Spleen (tissue), 11 donors: ENCODE measurements around the gene FAM241A. TPM values are rescaled to one million over a fixed set of nuclear protein-coding genes. Genes with fewer than 3 reads are reported as not detected.
A peak's percentile ranks its signal among the peaks of the same experiment; 100 is the strongest.
"Not testable (repeated sequence)": the region's sequence is repeated elsewhere in the genome, so short reads cannot be mapped to it uniquely, and the experiment has no call there.

ENCODE experiments used
- DNase-seq: peaks from one replicate; pipeline ENCODE4 v3.0.0-alpha.2; 2020
- H3K27ac ChIP-seq, 8 donors: fragments of 200-600 bp; sonication (generic) in 7 of 8; 1 replicate in 4 of 8; 2 replicates in 4 of 8; pipeline versions ENCODE4 v1.5.0 to v1.8.0; 2016 to 2021; ENCODE audit warnings: inconsistent platforms in 4 of 8, mild to moderate bottlenecking in 4 of 8, moderate library complexity in 1 of 8
- H3K27me3 ChIP-seq, 7 donors: fragments of 200-600 bp; sonication (generic) in 6 of 7; replicated peaks in 1 of 7; 1 replicate in 4 of 7; 2 replicates in 3 of 7; pipeline versions ENCODE4 v1.5.0 to v1.8.0; 2016 to 2021; ENCODE audit warnings: inconsistent platforms in 3 of 7, mild to moderate bottlenecking in 1 of 7
- H3K36me3 ChIP-seq, 6 donors: fragments of 200-600 bp; sonication (generic) in 5 of 6; 1 replicate in 4 of 6; 2 replicates in 2 of 6; pipeline versions ENCODE4 v1.5.0 to v1.8.0; 2016 to 2021; ENCODE audit warnings: inconsistent platforms in 2 of 6
- H3K4me1 ChIP-seq, 6 donors: fragments of 200-600 bp; sonication (generic) in 5 of 6; 1 replicate in 3 of 6; 2 replicates in 3 of 6; pipeline versions ENCODE4 v1.5.0 to v1.8.0; 2016 to 2021; ENCODE audit warnings: inconsistent platforms in 3 of 6
- H3K4me3 ChIP-seq, 8 donors: fragments of 200-600 bp; sonication (generic) in 7 of 8; 1 replicate in 4 of 8; 2 replicates in 4 of 8; pipeline versions ENCODE4 v1.5.0 to v1.8.0; 2016 to 2021; ENCODE audit warnings: inconsistent platforms in 4 of 8, mild to moderate bottlenecking in 4 of 8, moderate library complexity in 2 of 8
- H3K9me3 ChIP-seq, 8 donors: fragments of 200-600 bp; sonication (generic) in 7 of 8; 1 replicate in 4 of 8; 2 replicates in 4 of 8; pipeline versions ENCODE4 v1.5.0 to v1.8.0; 2016 to 2021; ENCODE audit warnings: inconsistent platforms in 4 of 8
- POLR2A ChIP-seq, 3 donors: fragments of 450-650 bp; IDR thresholded peaks; one replicate each; pipeline ENCODE4 v1.5.1; 2017; ENCODE audit warnings: antibody characterized with exemption in 3 of 3, mild to moderate bottlenecking in 1 of 3
- POLR2AphosphoS5 ChIP-seq, 3 donors: sonication (generic); formaldehyde crosslinking; IDR thresholded peaks; one replicate each; pipeline ENCODE4 v1.5.1; 2017; ENCODE audit warnings: antibody characterized with exemption in 3 of 3
- WGBS, 5 donors: extraction: QIAGEN DNeasy Blood & Tissue Kit in 3 of 5; methylation state at CpG; one replicate each; pipeline versions ENCODE4 v1.1.5 to v1.1.7; 2013 to 2018; 5-methylcytosine and 5-hydroxymethylcytosine counted together
- intact Hi-C: fragments of 100-400 bp; cut with DNase I; formaldehyde crosslinking; loops from one replicate; pipeline ENCODE4 v1.15.0; 2023; ENCODE audit warnings: low total_unique reads
- polyA plus RNA-seq, 3 donors: library from polyadenylated mRNA; stranded (reverse); fragments of 200-250 nt; gene quantifications; one replicate each; pipeline ENCODE4 v1.2.1, GENCODE V29; 2013
- total RNA-seq, 7 donors: library from RNA; depleted of rRNA in 3 of 7; stranded (reverse); fragments of >200 nt in 3 of 7; fragmentation: NEBNext Ultra II Directional in 4 of 7; extraction: Animal tissue kit (Norgen Biotek cat#: 25700) in 4 of 7; gene quantifications; one replicate each; pipeline versions ENCODE4 v1.1.0 to v1.2.1, GENCODE V29; 2016 to 2021
- TF ChIP-seq, protein P1 (sequence below), 11 experiments: fragments of 200-600 bp in 7 of 11; fragments of 450-650 bp in 4 of 11; sonication (generic) in 4 of 11; IDR thresholded peaks in 8 of 11; conservative IDR thresholded peaks in 3 of 11; 1 replicate in 7 of 11; 2 replicates in 4 of 11; pipeline versions ENCODE4 v1.4.0 to v1.8.0; 2016 to 2021; ENCODE audit warnings: antibody characterized with exemption in 11 of 11, inconsistent platforms in 4 of 11, mild to moderate bottlenecking in 1 of 11
- donor health status: healthy with polysubstance abuse.
- donor health status: DM: no; HTN: no; CAD: no; lungs with moderate emphysema.
- donor health status: DM: no; HTN: no; CAD: no.
- donor health status: Bipolar disorder and iron deficiency.
- donor health status: healthy.
- donor health status: DM: no; HTN: no; CAD: no.
- donor health status: DM: yes; HTN: yes; CAD: no.

Gene FAM241A
- total and polyA plus RNA-seq, 10 donors = 1.7 to 6.0 (median 3.3) TPM

DNA sequence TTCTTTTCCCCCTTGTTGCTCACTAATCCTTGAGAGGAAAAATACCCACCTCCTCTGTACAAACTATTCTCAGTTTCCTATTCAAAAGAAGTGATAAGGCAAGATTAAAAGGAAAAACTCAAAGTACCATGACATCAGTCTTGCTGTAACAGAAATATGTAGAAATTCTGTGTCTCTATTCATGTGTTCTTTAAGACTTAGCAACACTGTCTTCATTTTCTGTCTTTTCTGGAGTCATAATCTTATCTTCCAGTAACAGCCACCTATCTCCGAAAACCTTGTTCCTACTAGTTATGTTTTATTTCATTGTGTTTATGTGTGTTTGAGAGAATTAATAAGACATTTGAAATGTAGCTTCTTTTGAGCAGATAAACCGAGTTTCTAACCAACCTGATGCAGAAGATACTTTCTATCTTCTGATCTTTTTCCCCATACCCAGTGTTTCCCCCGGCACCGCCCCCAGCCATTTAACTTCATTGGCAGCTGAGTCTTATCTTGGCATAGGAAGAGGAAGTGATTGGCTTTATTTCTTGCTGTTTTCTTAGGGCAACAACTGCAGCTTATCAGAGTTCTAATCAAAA lies 8.0 kb downstream of the FAM241A start:
- Histone ChIP-seq H3K27ac (peak overlapping the region in 2 of 8 donors; percentile 31 to 37), H3K36me3 (no peaks in the 10 kb centered on the region), H3K4me1 (peaks cover 0 to 34% (median 16%) of the 10 kb centered on the region in 6 donors), H3K4me3 (peak overlapping the region in 1 of 8 donors; percentile 2), H3K27me3 (no peaks in the 10 kb centered on the region), H3K9me3 (no peaks in the 10 kb centered on the region)
- intact Hi-C loops = no loop called here
- TF ChIP-seq, protein P1, sequence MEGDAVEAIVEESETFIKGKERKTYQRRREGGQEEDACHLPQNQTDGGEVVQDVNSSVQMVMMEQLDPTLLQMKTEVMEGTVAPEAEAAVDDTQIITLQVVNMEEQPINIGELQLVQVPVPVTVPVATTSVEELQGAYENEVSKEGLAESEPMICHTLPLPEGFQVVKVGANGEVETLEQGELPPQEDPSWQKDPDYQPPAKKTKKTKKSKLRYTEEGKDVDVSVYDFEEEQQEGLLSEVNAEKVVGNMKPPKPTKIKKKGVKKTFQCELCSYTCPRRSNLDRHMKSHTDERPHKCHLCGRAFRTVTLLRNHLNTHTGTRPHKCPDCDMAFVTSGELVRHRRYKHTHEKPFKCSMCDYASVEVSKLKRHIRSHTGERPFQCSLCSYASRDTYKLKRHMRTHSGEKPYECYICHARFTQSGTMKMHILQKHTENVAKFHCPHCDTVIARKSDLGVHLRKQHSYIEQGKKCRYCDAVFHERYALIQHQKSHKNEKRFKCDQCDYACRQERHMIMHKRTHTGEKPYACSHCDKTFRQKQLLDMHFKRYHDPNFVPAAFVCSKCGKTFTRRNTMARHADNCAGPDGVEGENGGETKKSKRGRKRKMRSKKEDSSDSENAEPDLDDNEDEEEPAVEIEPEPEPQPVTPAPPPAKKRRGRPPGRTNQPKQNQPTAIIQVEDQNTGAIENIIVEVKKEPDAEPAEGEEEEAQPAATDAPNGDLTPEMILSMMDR (IDR thresholded peaks at IDR 0.05 in 8 of 11, conservative IDR thresholded peaks at IDR 0.05 in 3 of 11) = no peak
- no peak for TF ChIP-seq POLR2A (IDR thresholded peaks at IDR 0.05)
- no peak for TF ChIP-seq POLR2AphosphoS5 (IDR thresholded peaks at IDR 0.05)
- whole genome bisulfite sequencing, 5 donors = 32 to 44% (median 32%) methylated on average over 4 of the region's 4 CpGs
- no peak for DNase-seq

DNA sequence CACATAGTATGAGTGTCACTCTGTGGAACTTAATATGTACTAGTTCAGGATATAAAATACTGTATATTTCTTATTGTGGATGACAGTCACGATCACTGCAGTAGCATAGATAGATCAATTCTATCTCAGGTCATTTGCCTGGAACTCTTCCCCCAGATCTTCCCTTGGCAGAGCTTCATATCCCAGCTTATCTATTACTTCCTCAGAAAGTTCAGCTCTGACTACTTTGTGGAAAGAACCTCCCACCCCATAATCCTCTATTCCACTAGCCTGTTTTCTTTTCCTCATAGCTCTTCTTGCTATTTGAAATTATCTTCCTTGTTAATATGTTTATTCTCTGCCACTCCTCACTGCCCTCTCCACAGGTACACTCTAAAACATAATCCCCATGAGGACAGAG lies 10.9 kb downstream of the FAM241A start:
- intact Hi-C loops = no loop called here
- no peak overlapping the region for H3K27ac ChIP-seq
- no peaks in the 10 kb centered on the region for H3K27me3 ChIP-seq
- DNase-seq = no peak
- no peaks in the 10 kb centered on the region for H3K9me3 ChIP-seq
- TF ChIP-seq, protein P1 (IDR thresholded peaks at IDR 0.05 in 8 of 11, conservative IDR thresholded peaks at IDR 0.05 in 3 of 11) = no peak
- H3K4me3 ChIP-seq = no peak overlapping the region
- H3K4me1 ChIP-seq = peaks cover 0 to 29% (median 14%) of the 10 kb centered on the region in 6 donors
- 56 to 78% (median 70%) methylated on average over 1 of the region's 1 CpG for WGBS, 5 donors
- no peaks in the 10 kb centered on the region for H3K36me3 ChIP-seq

DNA sequence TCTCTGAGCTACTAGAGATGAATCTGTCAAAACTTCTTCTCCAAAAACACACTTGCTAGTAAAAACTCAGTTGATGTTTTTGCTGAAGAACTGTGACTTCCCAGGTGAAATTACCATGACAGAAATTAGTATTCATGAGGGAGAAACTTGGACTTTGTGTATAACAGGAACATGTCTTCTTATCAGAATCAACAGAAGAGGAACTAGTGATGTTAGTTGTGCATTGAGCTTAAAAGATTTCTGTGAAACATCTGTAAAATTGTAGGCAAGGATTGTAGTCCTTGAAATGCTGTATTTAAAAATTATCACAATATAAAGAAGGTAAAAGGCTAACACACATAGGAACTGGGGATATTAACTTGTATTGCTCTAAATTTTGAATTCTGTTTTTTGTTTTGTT lies 11.3 kb downstream of the FAM241A start:
- peaks cover 0 to 29% (median 14%) of the 10 kb centered on the region in 6 donors for H3K4me1 ChIP-seq
- no peak overlapping the region for H3K27ac ChIP-seq
- H3K9me3 ChIP-seq = no peaks in the 10 kb centered on the region
- no peak for DNase-seq
- intact Hi-C loops = no loop called here
- TF ChIP-seq POLR2A (IDR thresholded peaks at IDR 0.05) (no peak), POLR2AphosphoS5 (IDR thresholded peaks at IDR 0.05) (no peak)
- TF ChIP-seq, protein P1 (IDR thresholded peaks at IDR 0.05 in 8 of 11, conservative IDR thresholded peaks at IDR 0.05 in 3 of 11) = no peak
- H3K36me3 ChIP-seq = no peaks in the 10 kb centered on the region
- H3K4me3 ChIP-seq = no peak overlapping the region
- H3K27me3 ChIP-seq = no peaks in the 10 kb centered on the region

DNA sequence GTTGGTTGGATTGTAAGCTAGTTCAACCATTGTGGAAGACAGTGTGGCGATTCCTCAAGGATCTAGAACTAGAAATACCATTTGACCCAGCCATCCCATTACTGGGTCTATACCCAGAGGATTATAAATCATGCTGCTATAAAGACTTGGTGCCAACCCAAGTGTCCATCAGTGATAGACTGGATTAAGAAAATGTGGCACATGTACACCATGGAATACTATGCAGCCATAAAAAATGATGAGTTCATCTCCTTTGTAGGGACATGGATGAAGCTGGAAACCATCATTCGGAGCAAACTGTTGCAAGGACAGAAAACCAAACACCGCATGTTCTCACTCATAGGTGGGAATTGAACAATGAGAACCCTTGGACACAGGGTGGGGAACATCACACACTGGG lies 18.5 kb downstream of the FAM241A start:
- intact Hi-C loops = not testable (repeated sequence)

DNA sequence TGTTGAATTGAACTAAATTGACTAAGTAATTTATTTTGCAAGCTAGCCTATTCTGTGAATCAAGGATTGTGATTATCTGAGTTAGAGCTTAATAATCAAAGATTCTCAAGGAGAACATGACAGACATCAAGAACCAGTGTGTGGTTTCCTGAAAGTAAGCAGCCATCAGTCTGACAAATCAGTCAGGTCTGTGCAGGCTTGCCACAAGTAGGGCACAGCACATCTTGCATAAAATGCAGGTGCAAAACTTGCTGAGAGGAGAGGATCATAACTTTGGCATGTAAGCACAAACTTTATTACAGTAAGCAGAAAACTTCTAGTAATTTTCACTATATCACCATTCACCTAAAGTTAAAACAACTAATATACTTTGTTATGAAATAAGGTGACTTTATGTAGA lies 22.5 kb downstream of the FAM241A start:
- TF ChIP-seq POLR2AphosphoS5 (IDR thresholded peaks at IDR 0.05) (no peak), POLR2A (IDR thresholded peaks at IDR 0.05) (no peak)
- TF ChIP-seq, protein P1 (IDR thresholded peaks at IDR 0.05 in 8 of 11, conservative IDR thresholded peaks at IDR 0.05 in 3 of 11) = no peak
- Histone ChIP-seq H3K36me3 (no peaks in the 10 kb centered on the region), H3K4me3 (no peak overlapping the region), H3K4me1 (peaks cover 0 to 21% (median 0%) of the 10 kb centered on the region in 6 donors), H3K27ac (no peak overlapping the region), H3K9me3 (peaks cover 0 to 5% (median 0%) of the 10 kb centered on the region in 8 donors), H3K27me3 (no peaks in the 10 kb centered on the region)
- intact Hi-C loops = no loop called here
- DNase-seq = no peak

More for the DNA sequence above, 18.5 kb downstream of the FAM241A start:
- not testable (repeated sequence) for H3K36me3 ChIP-seq, H3K4me3 ChIP-seq, H3K27ac ChIP-seq, H3K9me3 ChIP-seq, H3K27me3 ChIP-seq, H3K4me1 ChIP-seq, DNase-seq
- WGBS, 5 donors = 91 to 100% (median 96%) methylated on average over 3 of the region's 3 CpGs
